Inflammatory macrophage treated with lipopolysaccharide for 1 hour (primary cell): ENCODE data around the gene OR4D9.
A peak's percentile ranks its signal among the peaks of the same experiment; 100 is the strongest.

Experiments
- DNase-seq, 2 donors: peaks; one replicate each; pipeline ENCODE4 v3.0.0-alpha.2; 2020 to 2022

Gene OR4D9

DNA sequence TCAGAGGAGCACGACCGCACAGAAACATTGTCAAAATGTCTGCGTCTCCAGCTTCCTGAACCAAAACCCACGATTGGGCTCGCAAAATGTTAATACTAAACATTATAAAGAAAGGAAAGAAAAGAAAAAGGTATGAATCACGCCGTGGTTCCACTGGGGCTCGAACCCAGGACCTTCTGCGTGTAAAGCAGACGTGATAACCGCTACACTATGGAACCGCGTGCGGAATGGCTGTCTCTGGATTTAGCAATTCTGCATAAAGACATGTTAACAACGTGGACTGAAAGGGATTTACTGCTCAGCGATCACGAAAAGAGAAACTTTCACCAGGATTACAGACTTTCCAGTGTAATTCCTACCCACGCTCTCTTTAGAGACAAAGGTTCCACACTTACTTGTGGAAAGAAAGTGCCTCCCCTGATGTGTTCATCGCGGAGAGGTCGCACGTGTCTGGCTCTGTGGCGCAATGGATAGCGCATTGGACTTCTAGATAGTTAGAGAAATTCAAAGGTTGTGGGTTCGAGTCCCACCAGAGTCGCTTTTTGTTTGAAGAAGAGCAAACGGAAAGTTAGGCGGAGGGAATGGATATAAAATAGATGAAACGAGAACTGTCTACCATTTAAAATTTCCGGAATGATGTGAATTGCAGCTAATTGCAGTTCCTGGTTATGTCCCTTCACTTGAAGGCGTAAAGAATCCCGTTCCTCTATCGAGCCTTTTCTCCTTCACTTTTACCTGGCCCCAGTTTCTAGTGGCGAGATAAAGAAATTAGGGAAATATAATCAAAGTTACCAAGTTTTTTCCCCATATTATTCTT, 39.7 kb downstream of the OR4D9 start:
- peak; percentile 90 to 97 for DNase-seq

DNA sequence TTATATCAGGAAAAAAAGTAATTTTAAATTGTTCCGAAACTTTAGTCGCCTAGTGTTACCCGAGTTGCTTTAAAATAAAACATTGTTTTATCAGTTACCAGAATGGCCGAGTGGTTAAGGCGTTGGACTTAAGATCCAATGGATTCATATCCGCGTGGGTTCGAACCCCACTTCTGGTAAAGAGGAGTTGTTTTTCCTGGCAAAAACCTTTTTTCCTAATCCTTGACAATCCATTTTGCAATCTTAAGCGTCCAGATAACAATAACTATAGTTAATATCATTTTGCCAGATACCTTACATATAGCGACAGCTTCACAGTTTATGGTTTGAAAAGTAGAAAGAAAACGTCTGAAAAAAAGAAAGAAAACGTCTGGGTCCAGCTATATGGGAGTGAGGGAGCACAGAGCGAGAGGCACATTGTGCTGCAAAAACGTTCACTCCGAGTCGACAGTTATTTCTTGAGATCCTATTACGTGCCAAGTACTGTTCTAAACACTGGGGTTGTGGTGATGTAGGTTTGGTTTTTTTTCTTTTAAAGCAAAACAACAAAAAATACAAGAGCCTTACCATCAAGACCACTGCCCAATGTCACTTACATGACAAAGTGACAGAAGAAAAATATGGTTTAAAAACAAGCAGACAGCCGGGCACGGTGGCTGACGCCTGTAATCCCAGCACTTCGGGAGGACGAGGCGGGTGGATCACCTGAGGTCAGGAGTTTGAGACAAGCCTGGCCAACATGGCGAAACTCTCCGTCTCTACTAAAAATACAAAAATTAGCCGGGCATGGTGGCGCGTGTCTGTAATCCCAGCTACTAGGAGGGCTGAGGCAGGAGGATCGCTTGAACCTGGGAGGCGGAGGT, 40.6 kb downstream of the OR4D9 start:
- peak; percentile 30 to 58 for DNase-seq

DNA sequence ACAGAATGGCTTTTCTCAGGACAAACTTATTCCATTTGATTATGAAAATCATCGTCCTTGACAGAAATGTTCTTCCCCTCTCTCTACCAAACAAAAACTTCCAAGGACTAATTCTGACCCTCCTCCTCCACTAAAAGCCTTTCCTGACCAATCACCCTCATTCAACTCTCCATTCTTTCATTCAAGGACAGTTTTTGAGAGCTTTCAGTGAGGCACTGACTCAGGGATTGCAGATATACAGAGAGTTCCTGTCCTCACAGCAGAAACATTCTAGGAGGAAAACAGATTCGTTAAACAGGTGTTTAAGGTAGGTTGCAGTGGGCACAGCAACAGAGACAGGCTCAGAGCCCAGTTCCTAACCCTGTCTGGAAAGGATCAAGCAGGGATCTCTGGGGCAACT, 41.5 kb downstream of the OR4D9 start:
- no peak for DNase-seq

DNA sequence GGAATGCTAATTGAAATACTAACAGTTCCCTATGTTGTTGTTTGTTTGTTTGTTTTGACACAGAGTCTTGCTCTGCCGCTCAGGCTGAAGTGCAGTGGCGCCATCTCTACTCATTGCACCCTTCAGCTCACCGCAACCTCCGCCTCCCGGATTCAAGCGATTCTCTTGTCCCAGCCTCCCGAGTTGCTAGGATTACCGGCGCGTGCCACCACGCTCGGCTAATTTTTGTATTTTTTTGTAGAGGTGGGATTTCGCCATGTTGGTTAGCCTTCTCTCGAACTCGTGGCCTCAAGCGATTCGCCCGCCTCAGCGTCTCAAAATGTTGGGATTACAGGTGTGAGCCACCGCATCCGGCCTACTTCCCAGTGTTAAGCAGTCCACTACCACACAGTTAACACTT, 42.0 kb downstream of the OR4D9 start:
- no peak for DNase-seq

DNA sequence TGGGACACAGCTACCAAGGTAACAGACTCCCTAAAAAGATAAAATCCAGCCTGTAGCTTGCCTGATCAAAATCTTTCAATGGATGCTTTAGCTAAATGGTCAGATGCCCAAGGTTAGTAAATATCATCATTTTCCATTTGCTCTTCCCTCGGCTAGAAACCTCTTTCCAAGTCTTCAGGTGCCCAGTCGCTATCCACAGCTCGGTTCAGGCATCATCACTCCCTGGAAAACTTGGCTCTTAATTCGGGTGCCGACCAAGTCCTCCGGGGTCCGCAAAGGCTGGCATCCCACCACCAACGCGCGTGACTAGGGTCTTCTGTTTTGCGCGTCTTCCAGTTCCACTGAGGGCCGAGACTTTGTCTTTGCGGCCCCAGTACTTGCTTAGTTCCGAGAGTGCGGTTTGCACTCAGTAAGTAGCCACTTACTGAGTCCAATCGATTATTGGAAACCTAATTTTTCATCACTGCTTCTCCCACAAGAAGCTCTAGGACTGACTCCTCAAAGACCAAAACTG, 44.3 kb downstream of the OR4D9 start:
- no peak for DNase-seq

DNA sequence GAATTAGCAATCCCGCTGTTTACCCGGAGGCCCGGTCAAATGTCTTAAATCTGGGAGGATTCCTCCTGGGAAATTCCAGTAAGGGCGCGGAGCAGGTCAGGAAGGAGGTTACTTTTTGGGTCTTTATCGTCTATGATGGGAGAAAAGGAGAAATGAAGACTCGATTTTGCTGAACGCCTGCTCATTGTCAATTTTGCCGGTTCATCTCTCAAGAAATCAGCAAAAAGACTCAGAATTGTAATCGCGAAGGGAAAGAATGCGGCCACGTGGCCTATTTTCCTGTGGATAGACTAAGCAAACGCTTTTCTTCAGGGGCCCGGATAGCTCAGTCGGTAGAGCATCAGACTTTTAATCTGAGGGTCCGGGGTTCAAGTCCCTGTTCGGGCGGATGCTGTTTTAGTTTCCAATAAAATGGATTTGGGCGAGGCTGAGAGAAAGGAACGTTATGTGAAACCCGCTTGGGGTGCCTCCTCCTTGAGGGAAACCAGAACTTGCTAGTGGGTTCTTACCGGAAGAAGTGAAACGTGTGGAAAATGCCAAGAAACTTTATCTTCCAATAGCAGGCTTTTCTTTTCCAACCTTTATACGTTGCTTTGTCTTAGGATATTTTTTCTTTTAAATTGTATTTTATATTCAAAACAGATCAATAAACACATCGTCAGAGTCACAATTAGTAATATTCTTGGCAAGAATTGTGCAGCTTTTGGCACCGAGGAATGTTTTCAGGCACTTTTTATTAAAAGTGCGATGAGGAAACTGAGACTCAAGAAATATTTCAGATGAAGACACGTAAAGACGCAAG, 45.0 kb downstream of the OR4D9 start:
- DNase-seq = peak; percentile 72 to 89

DNA sequence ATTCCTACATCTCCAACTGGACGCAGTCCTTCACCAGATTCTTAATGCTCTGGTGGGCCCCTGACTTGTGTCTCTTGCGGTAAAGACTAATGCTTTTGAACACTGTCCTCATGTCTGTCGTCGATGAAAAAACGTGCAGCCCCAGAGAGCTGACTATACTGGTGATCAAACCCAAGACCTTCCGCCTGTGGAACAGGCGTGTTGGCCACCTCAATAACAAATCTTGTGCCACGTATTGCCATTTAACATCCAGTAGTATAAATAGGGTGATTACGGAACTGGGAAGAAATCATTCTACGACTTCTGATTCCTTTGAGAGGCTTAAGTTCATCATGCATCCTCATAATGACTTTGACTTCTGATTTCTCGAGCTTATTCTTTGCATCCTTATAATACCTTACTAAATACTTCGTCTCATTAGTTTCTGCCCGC, 45.6 kb downstream of the OR4D9 start:
- DNase-seq = peak in 1 of 2 donors; percentile 19

DNA sequence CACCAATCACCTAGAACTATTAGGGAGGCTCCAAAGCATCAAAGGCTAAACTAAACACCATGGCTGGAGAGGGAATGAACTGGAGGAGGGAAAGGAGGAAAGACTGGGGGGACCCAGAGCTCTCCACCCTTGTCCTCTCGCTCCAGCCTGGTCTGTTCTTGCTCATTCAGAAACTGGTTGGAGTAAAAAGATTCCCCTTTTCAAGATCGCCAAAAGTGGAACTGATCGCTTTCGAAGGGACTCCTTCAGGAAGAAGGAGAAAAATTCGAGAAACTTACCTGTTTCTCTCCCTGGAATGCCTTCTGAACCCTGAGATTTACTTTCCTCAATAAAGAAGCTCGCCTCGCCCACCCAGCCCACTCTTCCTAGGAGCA, 46.9 kb downstream of the OR4D9 start:
- DNase-seq = peak in 1 of 2 donors; percentile 31

DNA sequence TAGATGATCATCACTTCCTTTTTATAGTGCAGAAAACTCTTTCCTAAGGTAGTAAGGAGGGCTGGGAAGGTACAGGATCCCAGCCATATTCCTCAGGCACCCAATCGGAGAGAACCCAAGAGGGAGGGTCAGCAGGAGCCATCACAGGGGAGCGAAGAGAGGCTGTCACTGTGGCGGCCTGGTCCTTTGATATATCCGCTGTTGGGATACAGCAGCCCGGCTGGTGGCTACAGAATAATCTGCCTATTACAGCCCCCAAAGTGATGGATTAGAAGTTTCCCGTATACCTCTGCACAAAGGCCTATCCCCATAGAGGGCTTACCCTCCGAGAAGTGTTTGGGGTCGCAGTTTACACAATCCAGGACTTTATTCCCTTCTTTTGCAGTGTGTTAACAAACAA, 48.5 kb downstream of the OR4D9 start:
- no peak for DNase-seq

DNA sequence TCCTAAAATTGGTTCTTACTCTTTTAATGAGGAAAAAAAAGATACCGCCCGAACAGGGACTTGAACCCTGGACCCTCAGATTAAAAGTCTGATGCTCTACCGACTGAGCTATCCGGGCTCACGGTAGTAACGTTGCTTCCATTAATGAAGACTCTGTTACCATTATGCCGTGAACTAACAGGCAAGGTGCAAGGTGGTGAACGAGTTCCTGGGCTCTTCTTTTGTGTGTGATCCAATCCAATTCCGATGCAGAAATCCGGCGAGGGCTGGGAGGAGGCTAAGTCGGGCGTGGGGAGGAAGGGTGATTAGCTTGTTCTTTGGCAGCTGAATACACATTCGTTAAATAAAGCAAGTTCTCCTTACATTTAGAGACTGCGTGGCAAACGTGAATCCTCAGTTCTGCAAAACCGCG, 49.0 kb downstream of the OR4D9 start:
- peak; percentile 50 to 91 for DNase-seq

DNA sequence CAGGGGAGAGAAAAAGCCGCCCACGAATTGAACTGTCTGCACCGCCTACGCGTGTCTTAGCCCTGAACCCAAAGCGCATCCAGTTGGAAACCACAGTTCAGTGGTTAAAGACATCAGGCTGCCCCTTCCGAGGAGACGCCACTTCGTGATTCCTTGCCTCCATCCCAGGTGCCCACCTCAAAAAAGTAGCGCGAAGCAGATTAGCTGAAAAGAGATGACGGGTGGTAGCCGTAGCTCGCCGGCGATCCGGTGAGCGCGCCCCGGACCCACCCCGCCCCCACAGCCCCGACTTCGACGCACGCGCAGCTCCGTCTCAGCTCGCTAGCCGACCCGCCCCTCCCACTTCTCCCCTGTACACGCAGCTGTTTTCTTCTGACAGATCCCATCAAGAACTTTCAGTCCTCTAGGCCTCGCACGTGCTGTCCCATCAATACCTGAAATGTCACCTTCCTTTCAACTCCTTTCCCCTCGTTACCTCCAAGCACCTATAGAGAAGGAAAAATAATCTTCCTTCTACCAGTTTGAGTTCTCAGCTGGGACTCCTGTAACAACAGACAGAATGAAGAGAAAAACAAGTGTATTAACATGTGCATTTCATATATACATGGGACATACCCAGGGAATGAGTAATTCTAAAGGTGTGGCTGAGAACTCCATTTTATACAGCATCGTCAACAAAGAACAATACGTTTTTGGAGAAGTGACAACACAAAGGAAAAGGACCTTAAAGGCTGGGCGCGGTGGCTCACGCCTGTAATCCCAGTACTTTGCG, 49.5 kb downstream of the OR4D9 start:
- peak; percentile 70 to 75 for DNase-seq

DNA sequence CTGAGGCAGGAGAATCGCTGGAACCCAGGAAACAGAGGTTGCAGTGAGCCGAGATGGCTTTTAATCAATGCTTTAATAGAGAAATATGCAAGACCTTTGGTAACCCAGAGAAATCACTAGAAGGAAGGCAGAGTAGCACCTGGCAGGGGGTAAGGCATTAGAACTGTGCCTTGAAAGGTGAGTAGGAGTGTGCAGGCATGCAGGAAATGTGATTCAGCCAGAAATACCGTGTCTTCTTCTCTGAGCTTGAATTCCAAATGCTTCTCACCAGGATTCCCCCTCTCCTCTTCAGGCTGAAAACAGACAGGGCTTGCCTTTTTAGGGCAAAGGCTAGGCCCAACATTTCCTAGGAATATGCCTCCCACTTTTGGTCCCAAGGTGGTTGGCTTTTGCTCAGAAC, 51.0 kb downstream of the OR4D9 start:
- DNase-seq = no peak
